Stimulated activated naive CD8-positive, alpha-beta T cell treated with anti-CD3 and anti-CD28 coated beads, Interleukin-15, Interleukin-2, amounts not matched to agents 100 ng/mL and 50 ng/mL, for 24 hours (primary cell): ENCODE results near the gene AFDN.

Source experiments
- H3K27ac Mint-ChIP-seq: one replicate; pipeline ENCODE4 v1.8.0; 2021; ENCODE audit warnings: mild to moderate bottlenecking, mixed read lengths
- H3K27me3 Mint-ChIP-seq: one replicate; pipeline ENCODE4 v1.8.0; 2021; ENCODE audit warnings: mixed read lengths
- H3K36me3 Mint-ChIP-seq: one replicate; pipeline ENCODE4 v1.8.0; 2021; ENCODE audit warnings: low read depth, mixed read lengths
- H3K4me1 Mint-ChIP-seq: one replicate; pipeline ENCODE4 v1.8.0; 2021; ENCODE audit warnings: low read depth, mixed read lengths
- H3K4me3 Mint-ChIP-seq: one replicate; pipeline ENCODE4 v1.8.0; 2021; ENCODE audit warnings: mild to moderate bottlenecking, mixed read lengths
- H3K9me3 Mint-ChIP-seq: one replicate; pipeline ENCODE4 v1.8.0; 2021; ENCODE audit warnings: mixed read lengths

The AFDN gene, protein sequence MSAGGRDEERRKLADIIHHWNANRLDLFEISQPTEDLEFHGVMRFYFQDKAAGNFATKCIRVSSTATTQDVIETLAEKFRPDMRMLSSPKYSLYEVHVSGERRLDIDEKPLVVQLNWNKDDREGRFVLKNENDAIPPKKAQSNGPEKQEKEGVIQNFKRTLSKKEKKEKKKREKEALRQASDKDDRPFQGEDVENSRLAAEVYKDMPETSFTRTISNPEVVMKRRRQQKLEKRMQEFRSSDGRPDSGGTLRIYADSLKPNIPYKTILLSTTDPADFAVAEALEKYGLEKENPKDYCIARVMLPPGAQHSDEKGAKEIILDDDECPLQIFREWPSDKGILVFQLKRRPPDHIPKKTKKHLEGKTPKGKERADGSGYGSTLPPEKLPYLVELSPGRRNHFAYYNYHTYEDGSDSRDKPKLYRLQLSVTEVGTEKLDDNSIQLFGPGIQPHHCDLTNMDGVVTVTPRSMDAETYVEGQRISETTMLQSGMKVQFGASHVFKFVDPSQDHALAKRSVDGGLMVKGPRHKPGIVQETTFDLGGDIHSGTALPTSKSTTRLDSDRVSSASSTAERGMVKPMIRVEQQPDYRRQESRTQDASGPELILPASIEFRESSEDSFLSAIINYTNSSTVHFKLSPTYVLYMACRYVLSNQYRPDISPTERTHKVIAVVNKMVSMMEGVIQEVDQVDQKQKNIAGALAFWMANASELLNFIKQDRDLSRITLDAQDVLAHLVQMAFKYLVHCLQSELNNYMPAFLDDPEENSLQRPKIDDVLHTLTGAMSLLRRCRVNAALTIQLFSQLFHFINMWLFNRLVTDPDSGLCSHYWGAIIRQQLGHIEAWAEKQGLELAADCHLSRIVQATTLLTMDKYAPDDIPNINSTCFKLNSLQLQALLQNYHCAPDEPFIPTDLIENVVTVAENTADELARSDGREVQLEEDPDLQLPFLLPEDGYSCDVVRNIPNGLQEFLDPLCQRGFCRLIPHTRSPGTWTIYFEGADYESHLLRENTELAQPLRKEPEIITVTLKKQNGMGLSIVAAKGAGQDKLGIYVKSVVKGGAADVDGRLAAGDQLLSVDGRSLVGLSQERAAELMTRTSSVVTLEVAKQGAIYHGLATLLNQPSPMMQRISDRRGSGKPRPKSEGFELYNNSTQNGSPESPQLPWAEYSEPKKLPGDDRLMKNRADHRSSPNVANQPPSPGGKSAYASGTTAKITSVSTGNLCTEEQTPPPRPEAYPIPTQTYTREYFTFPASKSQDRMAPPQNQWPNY (N-terminal part only)

DNA sequence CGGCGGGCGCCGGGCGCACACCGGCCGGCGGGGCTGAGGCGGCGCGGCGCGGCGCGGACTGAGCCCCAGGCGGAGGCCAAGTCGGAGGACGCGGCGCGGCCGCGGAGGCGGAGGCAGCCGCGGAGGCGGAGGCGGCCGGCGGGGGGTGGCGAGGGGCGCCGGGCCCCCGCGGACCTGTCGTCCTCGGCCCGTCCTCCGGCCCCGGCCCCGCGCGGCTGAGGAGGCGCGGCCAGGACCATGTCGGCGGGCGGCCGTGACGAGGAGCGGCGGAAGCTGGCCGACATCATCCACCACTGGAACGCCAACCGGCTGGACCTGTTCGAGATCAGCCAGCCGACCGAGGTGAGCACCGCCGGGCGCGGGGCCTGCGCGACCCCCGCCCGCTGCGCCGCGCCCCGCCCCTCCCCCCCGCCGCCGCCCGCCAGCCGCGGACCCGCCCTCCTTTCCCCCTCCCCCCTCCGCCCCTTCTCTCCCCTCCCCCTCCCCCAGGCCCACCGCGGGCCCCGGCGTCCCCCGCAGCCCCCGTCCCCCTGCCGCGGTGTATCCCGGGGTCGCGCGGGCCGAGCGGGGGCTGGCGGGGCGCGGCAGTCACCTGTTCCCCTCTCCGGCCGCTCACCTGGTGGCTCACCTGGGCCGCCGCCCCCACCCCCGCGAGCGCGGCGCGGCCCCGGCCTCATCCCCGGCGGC is at the start of gene AFDN:
Gene AFDN (plus strand): TSS at position 16 of the 687 bp plus-strand sequence. CDS start 222 bp downstream, at position 238.
- Mint-ChIP-seq H3K4me1 (peaks cover 38% of the 10 kb centered on the region), H3K27me3 (peaks cover 73% of the 10 kb centered on the region), H3K4me3 (peak within 1 kb of the TSS; percentile 84), H3K27ac (peak within 1 kb of the TSS; percentile 31), H3K9me3 (no peaks in the 10 kb centered on the region), H3K36me3 (no peaks in the 10 kb centered on the region)

DNA sequence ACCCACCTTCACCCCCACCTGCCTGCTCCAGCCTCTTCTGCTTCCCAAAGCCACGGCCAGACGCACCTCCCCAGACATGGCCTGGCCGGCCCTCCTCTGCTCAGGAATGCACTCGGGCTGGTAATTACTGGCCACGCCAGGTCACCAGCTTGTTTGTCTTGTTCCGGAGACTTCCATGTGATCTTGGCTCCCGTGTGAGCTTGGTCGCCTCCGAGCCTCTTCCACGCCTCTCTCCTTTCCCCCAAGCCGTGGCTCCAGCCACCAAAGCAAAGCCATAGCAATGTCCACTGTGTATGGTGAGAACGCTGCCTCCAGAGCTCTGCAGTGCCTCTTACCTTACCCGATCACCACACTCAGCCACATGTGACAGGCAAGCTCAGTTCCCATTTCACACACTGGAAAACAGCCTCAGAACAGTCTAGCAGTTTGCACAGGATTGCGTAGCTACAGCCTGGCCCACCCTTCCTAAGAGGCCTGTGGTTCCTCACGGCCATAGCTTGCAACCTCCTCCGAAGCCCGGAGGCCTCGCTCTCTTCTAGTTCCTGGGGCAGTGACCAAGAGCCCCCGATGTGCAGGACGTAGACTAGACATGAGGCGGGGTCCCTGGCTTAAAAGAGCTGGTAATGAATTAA is 48.1 kb upstream of the AFDN start:
- Mint-ChIP-seq H3K4me3 (no peak overlapping the region), H3K9me3 (no peaks in the 10 kb centered on the region), H3K27ac (no peak overlapping the region), H3K27me3 (peaks cover 16% of the 10 kb centered on the region), H3K4me1 (no peaks in the 10 kb centered on the region), H3K36me3 (no peaks in the 10 kb centered on the region)

DNA sequence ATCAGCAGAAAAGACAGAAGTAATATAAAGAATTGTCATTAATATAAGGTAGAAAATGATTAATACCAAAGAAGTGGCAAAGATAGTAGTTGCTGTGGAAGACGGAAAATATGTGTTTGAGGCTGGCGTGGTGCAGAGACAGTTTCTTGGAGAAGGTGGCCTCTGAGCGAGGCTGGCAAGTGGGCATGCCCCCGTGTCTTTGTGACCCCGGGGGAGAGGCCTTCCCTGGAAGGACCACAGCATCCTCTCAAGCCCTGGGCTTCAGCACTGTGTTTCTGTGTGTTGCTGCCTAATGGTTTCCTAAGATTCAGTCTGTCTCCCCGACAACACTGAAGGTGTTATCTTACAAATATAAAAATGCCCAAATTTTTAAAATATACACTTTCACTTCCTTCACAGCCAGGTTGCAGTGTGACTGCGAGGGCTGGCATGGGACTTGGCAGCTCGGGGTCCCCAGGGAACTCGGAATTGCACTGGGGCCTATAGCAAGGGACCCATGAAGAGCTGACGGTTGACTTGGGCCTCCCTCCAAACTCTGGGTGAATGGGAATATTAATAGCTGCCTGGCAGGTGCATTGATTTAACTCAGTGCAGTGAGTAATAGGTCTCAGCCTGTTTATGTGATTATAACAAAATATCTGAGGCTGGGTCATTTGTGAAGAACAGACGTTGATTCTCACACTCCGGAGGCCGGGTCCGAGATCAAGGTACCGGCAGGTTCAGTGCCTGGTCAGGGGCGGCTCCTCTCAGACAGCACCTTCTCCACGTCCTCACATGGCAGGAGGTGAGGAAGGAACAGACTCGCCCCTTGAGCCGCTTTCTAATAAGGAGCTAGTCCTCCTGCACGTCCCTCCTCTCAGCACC is 47.4 kb upstream of the AFDN start:
- no peaks in the 10 kb centered on the region for H3K4me1 Mint-ChIP-seq
- peaks cover 16% of the 10 kb centered on the region for H3K27me3 Mint-ChIP-seq
- H3K4me3 Mint-ChIP-seq, result no peak overlapping the region
- no peak overlapping the region for H3K27ac Mint-ChIP-seq
- no peaks in the 10 kb centered on the region for H3K9me3 Mint-ChIP-seq
- H3K36me3 Mint-ChIP-seq, result no peaks in the 10 kb centered on the region

DNA sequence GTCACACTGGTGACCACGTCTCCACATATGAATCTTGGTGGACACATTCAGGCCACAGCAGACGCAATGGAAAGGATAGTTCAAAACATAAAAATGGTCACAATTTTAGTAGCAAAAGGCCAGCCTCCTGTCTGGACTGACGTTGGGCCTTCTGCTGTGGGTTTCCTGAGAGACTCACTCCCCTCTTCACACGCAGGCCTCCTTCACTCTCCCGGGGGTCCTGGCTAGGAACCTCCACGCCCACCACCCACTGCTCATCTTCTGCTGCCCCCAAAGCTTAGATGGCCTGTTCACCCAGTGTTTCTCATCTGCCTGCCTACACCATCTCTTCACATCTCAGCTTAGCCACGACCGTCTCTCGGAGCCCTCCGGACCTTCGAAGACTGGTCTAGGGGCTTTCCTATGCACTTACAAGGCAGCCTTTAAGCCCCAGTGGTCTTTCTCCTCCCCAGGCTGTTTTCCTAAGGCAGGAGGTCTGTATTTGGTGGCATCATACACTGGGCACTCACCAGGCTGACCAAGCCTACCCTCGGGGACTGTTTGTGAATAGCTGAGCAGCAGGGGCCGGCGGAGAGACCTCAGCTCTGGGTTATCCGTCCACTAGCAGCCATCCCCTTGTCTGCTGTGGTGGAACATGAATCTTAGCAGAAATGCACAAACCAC is 46.6 kb upstream of the AFDN start:
- no peaks in the 10 kb centered on the region for H3K9me3 Mint-ChIP-seq
- H3K36me3 Mint-ChIP-seq, result no peaks in the 10 kb centered on the region
- no peaks in the 10 kb centered on the region for H3K4me1 Mint-ChIP-seq
- H3K27me3 Mint-ChIP-seq, result peaks cover 16% of the 10 kb centered on the region
- H3K27ac Mint-ChIP-seq, result no peak overlapping the region
- H3K4me3 Mint-ChIP-seq, result no peak overlapping the region

DNA sequence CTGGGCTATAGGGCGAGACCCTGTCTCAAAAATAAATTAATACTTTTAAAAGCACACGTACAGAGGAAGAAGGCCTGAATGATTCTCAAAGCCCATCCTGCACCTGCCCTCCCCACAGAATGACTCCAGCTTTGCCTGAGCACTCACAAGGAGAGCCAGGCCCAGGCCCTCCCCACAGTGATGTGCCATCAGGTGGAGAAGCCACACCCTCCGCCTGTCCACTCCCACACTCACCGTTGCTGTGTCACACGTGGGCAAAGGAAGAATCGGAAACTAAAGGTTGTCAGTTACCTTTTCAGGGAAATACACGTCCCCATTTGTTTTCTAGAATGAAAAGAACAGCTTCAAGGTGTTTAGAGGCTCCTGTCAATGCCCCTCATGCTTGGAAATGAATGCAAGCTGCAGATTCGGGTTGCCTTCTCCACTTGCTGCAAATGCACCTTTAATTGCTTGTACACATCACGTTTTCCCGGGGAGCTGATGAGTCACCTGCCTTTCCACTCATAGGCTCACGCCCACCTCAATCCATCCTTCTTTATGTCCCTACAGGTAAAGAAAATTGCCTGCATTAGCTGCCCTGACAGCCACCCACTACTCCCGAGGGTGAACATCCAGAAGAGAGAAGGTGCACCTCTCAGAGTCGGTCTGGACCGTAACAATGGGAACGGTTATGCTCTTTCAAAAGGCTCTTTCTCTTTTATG is 45.5 kb upstream of the AFDN start:
- Mint-ChIP-seq H3K4me1 (no peaks in the 10 kb centered on the region), H3K27me3 (peaks cover 9% of the 10 kb centered on the region), H3K4me3 (no peak overlapping the region), H3K36me3 (no peaks in the 10 kb centered on the region), H3K9me3 (no peaks in the 10 kb centered on the region), H3K27ac (no peak overlapping the region)

DNA sequence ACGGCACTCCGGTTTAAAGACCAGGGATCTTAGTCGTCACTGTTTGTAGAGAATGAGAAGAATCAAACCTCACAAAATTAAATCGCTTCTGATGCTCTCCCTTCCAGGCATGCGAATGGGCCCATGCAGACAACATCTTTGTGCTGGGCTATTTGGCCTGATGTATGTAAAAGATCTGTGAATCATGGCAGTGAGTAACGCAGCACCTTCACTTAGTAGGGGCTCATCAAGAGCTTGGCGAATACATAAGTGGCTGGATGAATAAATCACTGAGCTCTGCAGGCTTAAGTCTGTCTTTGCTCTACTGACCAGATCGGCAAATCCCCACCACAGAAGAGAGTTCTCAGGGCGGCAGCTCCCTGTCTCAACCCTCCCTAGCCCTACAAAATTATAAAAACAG is 44.8 kb upstream of the AFDN start:
- peaks cover 3% of the 10 kb centered on the region for H3K27me3 Mint-ChIP-seq
- H3K4me1 Mint-ChIP-seq, result no peaks in the 10 kb centered on the region
- H3K4me3 Mint-ChIP-seq, result no peak overlapping the region
- no peaks in the 10 kb centered on the region for H3K36me3 Mint-ChIP-seq
- no peaks in the 10 kb centered on the region for H3K9me3 Mint-ChIP-seq
- no peak overlapping the region for H3K27ac Mint-ChIP-seq

DNA sequence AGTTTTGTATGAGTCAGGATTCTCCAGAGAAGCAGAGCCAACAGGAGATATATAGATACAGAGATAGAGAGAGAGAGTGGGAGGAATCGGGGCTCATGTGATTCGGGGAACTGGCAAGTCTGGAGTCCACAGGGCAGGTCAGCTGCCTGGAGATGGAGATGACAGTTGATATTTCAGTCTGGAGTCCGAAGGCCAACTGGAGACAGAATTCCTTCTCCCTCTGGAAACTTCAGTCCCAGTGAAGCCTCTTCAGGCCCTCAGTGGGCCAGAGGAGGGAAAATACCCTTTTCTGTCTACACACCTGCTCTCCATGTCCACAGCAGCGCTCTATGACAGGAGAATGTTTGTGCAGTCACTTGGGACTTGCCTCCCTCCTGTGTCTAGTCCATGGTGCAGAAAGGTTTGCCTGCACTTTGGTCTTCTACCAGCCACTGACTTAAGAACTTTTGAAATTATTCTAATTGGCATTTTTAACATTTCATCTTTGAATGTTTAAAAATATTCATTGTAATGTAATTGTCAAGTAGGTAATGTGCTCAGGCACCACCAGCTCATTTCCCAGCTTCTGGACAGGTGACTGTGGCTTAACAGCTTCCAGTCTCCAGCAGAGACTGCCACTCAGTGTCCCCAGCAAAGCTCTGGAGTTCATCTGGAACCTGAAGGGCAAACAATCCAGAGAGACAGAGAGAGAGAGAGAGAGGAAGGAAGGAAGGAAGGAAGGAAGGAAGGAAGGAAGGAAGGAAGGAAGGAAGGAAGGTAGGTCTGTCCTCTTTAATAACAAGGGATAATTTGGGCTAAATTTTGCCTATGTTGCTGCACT is 43.8 kb upstream of the AFDN start:
- Mint-ChIP-seq H3K27ac (no peak overlapping the region), H3K9me3 (no peaks in the 10 kb centered on the region), H3K4me3 (no peak overlapping the region), H3K27me3 (no peaks in the 10 kb centered on the region), H3K36me3 (no peaks in the 10 kb centered on the region), H3K4me1 (no peaks in the 10 kb centered on the region)

DNA sequence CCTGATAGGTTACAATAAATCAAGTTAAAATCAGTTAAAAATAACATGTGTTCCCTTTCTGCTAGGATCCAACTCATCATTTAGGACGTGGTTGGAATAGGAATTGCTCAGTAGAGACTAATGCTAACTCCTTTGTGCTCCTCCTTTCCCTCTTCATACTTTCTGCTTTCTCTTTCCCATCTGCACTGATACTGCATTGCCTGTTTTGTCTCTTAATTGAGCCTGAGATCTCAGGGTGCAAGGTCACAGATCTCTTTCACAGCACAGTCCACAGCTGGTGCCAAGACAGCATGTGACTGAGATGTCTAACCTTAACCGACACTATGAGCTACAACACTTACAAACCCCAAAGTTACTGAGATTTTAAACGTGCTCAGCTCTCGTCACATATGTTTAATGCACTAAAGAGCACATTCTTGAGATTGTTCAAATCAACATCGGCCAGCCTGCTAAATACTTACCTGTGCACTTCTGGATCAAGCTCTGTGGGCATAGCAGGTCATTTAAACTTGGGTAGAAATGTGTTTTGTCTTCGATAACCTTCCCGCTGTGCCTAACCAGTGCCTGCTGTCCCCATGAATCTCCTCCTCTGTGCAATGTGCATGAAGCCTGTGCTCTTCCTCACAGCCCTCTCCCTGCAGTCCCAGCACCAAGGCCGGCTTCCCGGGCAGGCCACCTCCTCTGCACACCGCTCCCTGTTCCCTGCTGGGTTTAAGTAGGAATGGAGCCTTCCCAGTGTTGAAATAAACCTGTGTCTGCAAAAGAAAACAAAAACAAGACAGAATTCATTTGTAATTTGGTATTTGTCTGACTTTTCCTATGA is 39.6 kb upstream of the AFDN start:
- H3K27me3 Mint-ChIP-seq, result peaks cover 3% of the 10 kb centered on the region
- no peak overlapping the region for H3K4me3 Mint-ChIP-seq
- no peaks in the 10 kb centered on the region for H3K4me1 Mint-ChIP-seq
- H3K36me3 Mint-ChIP-seq, result no peaks in the 10 kb centered on the region
- no peaks in the 10 kb centered on the region for H3K9me3 Mint-ChIP-seq
- H3K27ac Mint-ChIP-seq, result no peak overlapping the region

DNA sequence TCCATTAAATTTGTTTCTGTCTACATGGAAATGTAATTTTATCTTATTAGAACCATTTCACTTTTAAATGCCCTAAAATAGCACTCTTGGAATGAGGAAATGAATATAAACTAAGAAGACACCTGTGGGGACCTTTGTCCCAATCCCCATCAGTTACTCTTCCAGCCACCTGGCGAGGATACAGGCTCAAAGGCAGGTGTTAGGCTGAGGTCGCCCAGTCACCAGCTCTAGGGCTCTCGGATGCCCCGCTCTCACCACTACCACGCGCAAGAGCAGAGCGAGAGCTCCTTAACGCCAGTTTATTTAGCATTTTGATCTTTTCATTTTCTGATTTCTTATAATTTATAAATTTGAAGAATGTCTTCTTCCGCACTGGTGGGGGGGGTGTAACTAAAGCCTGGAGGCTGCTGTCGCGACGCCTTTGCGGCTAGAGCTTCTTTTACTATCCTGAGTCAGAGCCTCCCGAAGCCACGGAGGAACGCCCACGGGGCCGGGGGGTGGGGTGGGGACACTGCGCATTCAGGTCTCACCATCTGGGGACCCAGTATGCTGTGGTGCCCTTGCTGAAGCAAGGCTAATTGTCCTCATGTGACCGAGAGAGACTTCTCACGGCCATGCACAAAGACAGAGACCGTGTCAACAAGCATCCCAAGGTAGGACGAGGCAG is 38.7 kb upstream of the AFDN start:
- Mint-ChIP-seq H3K27me3 (peaks cover 11% of the 10 kb centered on the region), H3K4me3 (no peak overlapping the region), H3K36me3 (no peaks in the 10 kb centered on the region), H3K9me3 (no peaks in the 10 kb centered on the region), H3K4me1 (no peaks in the 10 kb centered on the region), H3K27ac (no peak overlapping the region)

DNA sequence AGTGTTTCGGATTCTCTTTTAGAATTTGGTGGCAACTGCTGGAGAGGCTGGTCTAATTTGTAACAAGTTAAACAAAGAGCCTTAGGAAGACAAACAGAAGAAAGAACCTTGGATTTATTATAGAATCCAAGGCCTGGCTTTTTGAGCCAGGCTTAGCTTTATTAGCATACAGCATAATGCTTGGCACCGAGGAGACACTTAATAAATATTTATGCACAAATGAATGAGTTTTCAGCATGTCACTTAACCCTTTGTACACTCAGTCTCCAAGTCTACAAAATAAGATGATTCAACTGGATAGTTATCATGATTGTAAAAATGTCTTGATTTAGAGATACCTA is 38.2 kb upstream of the AFDN start:
- Mint-ChIP-seq H3K36me3 (no peaks in the 10 kb centered on the region), H3K4me1 (no peaks in the 10 kb centered on the region)

DNA sequence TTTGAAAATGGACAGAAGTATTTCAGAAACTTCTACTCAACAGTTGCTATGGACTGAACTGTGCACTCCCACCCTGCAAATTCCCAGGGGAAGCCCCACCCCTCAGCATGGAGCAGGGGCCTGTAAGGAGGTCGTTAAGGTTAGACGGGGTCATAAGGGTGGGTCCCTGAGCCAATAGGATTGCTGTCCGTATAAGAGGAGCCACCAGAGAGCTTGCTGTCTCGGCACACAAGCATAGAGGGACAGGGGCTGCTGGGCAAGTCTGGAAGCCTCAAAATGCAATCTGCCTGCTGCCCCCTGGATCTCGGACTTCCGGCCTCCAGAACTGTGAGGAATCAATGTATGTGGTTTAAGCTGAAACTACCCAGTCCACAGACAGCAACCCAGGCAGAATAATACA is 37.4 kb upstream of the AFDN start:
- H3K4me3 Mint-ChIP-seq, result no peak overlapping the region
- no peaks in the 10 kb centered on the region for H3K4me1 Mint-ChIP-seq
- no peaks in the 10 kb centered on the region for H3K36me3 Mint-ChIP-seq
- H3K27me3 Mint-ChIP-seq, result peaks cover 20% of the 10 kb centered on the region
- H3K9me3 Mint-ChIP-seq, result no peaks in the 10 kb centered on the region
- H3K27ac Mint-ChIP-seq, result no peak overlapping the region

More for the DNA sequence above, 38.2 kb upstream of the AFDN start:
- no peaks in the 10 kb centered on the region for H3K9me3 Mint-ChIP-seq
- H3K4me3 Mint-ChIP-seq, result no peak overlapping the region
- no peak overlapping the region for H3K27ac Mint-ChIP-seq
- H3K27me3 Mint-ChIP-seq, result peaks cover 15% of the 10 kb centered on the region
